B cell (primary cell): ENCODE results near the gene ADI1.

Source experiments
- CTCF ChIP-seq: fragments of 200-600 bp; IDR thresholded peaks from one replicate; pipeline ENCODE4 v1.8.0; 2022; ENCODE audit warnings: antibody characterized with exemption, mild to moderate bottlenecking
- EZH2 ChIP-seq: IDR thresholded peaks from 2 replicates; pipeline ENCODE4 v1.6.1; 2012; ENCODE audit warnings: borderline replicate concordance, low read depth, mild to moderate bottlenecking, moderate library complexity, low read length; ENCODE audit not compliant: insufficient read depth, poor library complexity, severe bottlenecking

GRCh38 chr2:3516831-3517230 is 2.5 kb downstream of the ADI1 start:
- TF ChIP-seq CTCF = no peak
- TF ChIP-seq EZH2 = no peak
